Measurements from ENCODE around the gene PILRA. TPM values are rescaled to one million over a fixed set of nuclear protein-coding genes. Genes with fewer than 3 reads are reported as not detected.

PILRA gene
- total RNA-seq, 3 donors from 2014 or later, result 4.3 to 9.9 (median 7.9) TPM

GRCh38 chr7:100384628-100385294, 11.5 kb downstream of the PILRA start:
- DNase-seq (ENCODE audit: low spot score in 2 of 2), result no peak
- no peaks in the 10 kb centered on the region for H3K27me3 ChIP-seq
- intact Hi-C loops (cut with DNase I; ENCODE audit: low total_unique reads), result no loop called here
- H3K4me1 ChIP-seq, result no peaks in the 10 kb centered on the region
- H3K36me3 ChIP-seq, result no peaks in the 10 kb centered on the region
- H3K9me3 ChIP-seq, result no peaks in the 10 kb centered on the region
- TF ChIP-seq CTCF (IDR thresholded peaks at IDR 0.05) (no peak), POLR2A (IDR thresholded peaks at IDR 0.05) (no peak), POLR2AphosphoS5 (IDR thresholded peaks at IDR 0.05) (no peak)
- H3K4me3 ChIP-seq, result no peak overlapping the region
- no peak overlapping the region for H3K27ac ChIP-seq

GRCh38 chr7:100386940-100387339, 13.7 kb downstream of the PILRA start:
- Histone ChIP-seq H3K4me3 (no peak overlapping the region), H3K9me3 (no peaks in the 10 kb centered on the region), H3K27ac (no peak overlapping the region), H3K36me3 (no peaks in the 10 kb centered on the region), H3K27me3 (no peaks in the 10 kb centered on the region), H3K4me1 (no peaks in the 10 kb centered on the region)
- intact Hi-C loops (cut with DNase I; ENCODE audit: low total_unique reads), result no loop called here
- DNase-seq (ENCODE audit: low spot score in 2 of 2), result no peak
- TF ChIP-seq POLR2AphosphoS5 (IDR thresholded peaks at IDR 0.05) (no peak), POLR2A (IDR thresholded peaks at IDR 0.05) (no peak), CTCF (IDR thresholded peaks at IDR 0.05) (no peak)

- no peaks in the 10 kb centered on the region for H3K4me1 ChIP-seq
- no peak for TF ChIP-seq CTCF (IDR thresholded peaks at IDR 0.05)
- TF ChIP-seq POLR2A (IDR thresholded peaks at IDR 0.05), result no peak
- no peak for TF ChIP-seq POLR2AphosphoS5 (IDR thresholded peaks at IDR 0.05)
- H3K27me3 ChIP-seq, result no peaks in the 10 kb centered on the region
- H3K9me3 ChIP-seq, result no peaks in the 10 kb centered on the region
- DNase-seq (ENCODE audit: low spot score in 2 of 2), result no peak
- H3K27ac ChIP-seq, result no peak overlapping the region
- no peaks in the 10 kb centered on the region for H3K36me3 ChIP-seq
- H3K4me3 ChIP-seq, result no peak overlapping the region
- intact Hi-C loops (cut with DNase I; ENCODE audit: low total_unique reads), result no loop called here
These were observed 14.4 kb downstream of the PILRA start for GRCh38 chr7:100387695-100388094.

- Histone ChIP-seq H3K4me3 (no peak overlapping the region), H3K36me3 (no peaks in the 10 kb centered on the region), H3K9me3 (no peaks in the 10 kb centered on the region), H3K27ac (no peak overlapping the region), H3K27me3 (no peaks in the 10 kb centered on the region), H3K4me1 (no peaks in the 10 kb centered on the region)
- TF ChIP-seq POLR2AphosphoS5 (IDR thresholded peaks at IDR 0.05) (no peak), POLR2A (IDR thresholded peaks at IDR 0.05) (no peak), CTCF (IDR thresholded peaks at IDR 0.05) (no peak)
- intact Hi-C loops (cut with DNase I; ENCODE audit: low total_unique reads), result no loop called here
- no peak for DNase-seq (ENCODE audit: low spot score in 2 of 2)
These were observed 16.3 kb downstream of the PILRA start for GRCh38 chr7:100389437-100390088.

- intact Hi-C loops (cut with DNase I; ENCODE audit: low total_unique reads), result no loop called here
These were observed 17.2 kb downstream of the PILRA start for GRCh38 chr7:100390286-100391009.

More at GRCh38 chr7:100390286-100391009, 17.2 kb downstream of the PILRA start:
- DNase-seq (ENCODE audit: low spot score in 2 of 2), result no peak
- no peaks in the 10 kb centered on the region for H3K4me1 ChIP-seq
- H3K36me3 ChIP-seq, result no peaks in the 10 kb centered on the region
- TF ChIP-seq POLR2A (IDR thresholded peaks at IDR 0.05) (no peak), POLR2AphosphoS5 (IDR thresholded peaks at IDR 0.05) (no peak), CTCF (IDR thresholded peaks at IDR 0.05) (no peak)
- H3K27me3 ChIP-seq, result no peaks in the 10 kb centered on the region
- H3K9me3 ChIP-seq, result no peaks in the 10 kb centered on the region
- no peak overlapping the region for H3K27ac ChIP-seq
- no peak overlapping the region for H3K4me3 ChIP-seq
